Glomerular endothelial cell (primary cell): Measurements from ENCODE around the gene STAG3. TPM values are rescaled to one million over a fixed set of nuclear protein-coding genes. Genes with fewer than 3 reads are reported as not detected.
"Not testable (repeated sequence)": the region's sequence is repeated elsewhere in the genome, so short reads cannot be mapped to it uniquely, and the experiment has no call there.

ENCODE experiments used
- DNase-seq: peaks from one replicate; pipeline ENCODE4 v3.0.0-alpha.2; 2011; ENCODE audit warnings: low read depth, low spot score; ENCODE audit errors: extremely low read depth
- total RNA-seq: library from RNA; depleted of rRNA; stranded (reverse); fragments of >200 nt; gene quantifications from 2 replicates; pipeline ENCODE4 v1.2.3, GENCODE V29; 2015

STAG3 gene
- total RNA-seq, 1 donor from 2014 or later: 1.1 TPM

GRCh38 chr7:100244988-100245605, 67.4 kb downstream of the STAG3 start:
- DNase-seq: not testable (repeated sequence)

GRCh38 chr7:100246121-100246864, 68.6 kb downstream of the STAG3 start:
- not testable (repeated sequence) for DNase-seq

- DNase-seq: not testable (repeated sequence)
Measured at GRCh38 chr7:100246865-100247137, 69.1 kb downstream of the STAG3 start.

- DNase-seq: no peak
Measured at GRCh38 chr7:100247152-100247757, 69.5 kb downstream of the STAG3 start.

GRCh38 chr7:100248483-100248882, 70.8 kb downstream of the STAG3 start:
- DNase-seq: no peak

GRCh38 chr7:100257017-100257416, 79.3 kb downstream of the STAG3 start:
- no peak for DNase-seq

- DNase-seq: not testable (repeated sequence)
Measured at GRCh38 chr7:100259984-100260383, 82.3 kb downstream of the STAG3 start.

- not testable (repeated sequence) for DNase-seq
Measured at GRCh38 chr7:100262896-100263295, 85.2 kb downstream of the STAG3 start.

Other genes with a start within 250 kb of the STAG3 start
- 0.99 TPM in 1 of 2 replicates, not detected in the other for gene GJC3, start 248.3 kb upstream of the STAG3 start, total RNA-seq
- not detected in 2 replicates for gene AZGP1, start 201.9 kb upstream of the STAG3 start, total RNA-seq
- 32.9 and 35.5 TPM in 2 replicates for gene ZKSCAN1, start 162.3 kb upstream of the STAG3 start, total RNA-seq
- 7.8 and 8.8 TPM in 2 replicates for gene ZSCAN21, start 128.1 kb upstream of the STAG3 start, total RNA-seq
- gene ZNF3, start 96.2 kb upstream of the STAG3 start, total RNA-seq: 28.6 and 30.8 TPM in 2 replicates
- 89.7 and 92.1 TPM in 2 replicates for gene COPS6, start 88.9 kb upstream of the STAG3 start, total RNA-seq
- 31.3 and 55.0 TPM in 2 replicates for gene MCM7, start 76.5 kb upstream of the STAG3 start, total RNA-seq
- 23.2 and 26.1 TPM in 2 replicates for gene AP4M1, start 76.3 kb upstream of the STAG3 start, total RNA-seq
- 49.8 and 71.4 TPM in 2 replicates for gene TAF6, start 58.6 kb upstream of the STAG3 start, total RNA-seq
- gene CNPY4, start 58.3 kb upstream of the STAG3 start, total RNA-seq: 23.6 and 37.9 TPM in 2 replicates
- gene MBLAC1, start 51.0 kb upstream of the STAG3 start, total RNA-seq: 2.3 and 3.9 TPM in 2 replicates
- 137 and 193 TPM in 2 replicates for gene LAMTOR4, start 29.0 kb upstream of the STAG3 start, total RNA-seq
- 9.3 and 20.0 TPM in 2 replicates for gene TRAPPC14, start 19.2 kb upstream of the STAG3 start, total RNA-seq
- gene GAL3ST4, start 9.3 kb upstream of the STAG3 start, total RNA-seq: 1.6 and 2.3 TPM in 2 replicates
- 3.2 and 6.8 TPM in 2 replicates for gene GPC2, start 537 bp upstream of the STAG3 start, total RNA-seq
- gene PVRIG, start 42.0 kb downstream of the STAG3 start, total RNA-seq: 0.12 TPM in 1 of 2 replicates, not detected in the other
- gene SPDYE3, start 129.8 kb downstream of the STAG3 start, total RNA-seq: not detected in 2 replicates
- 12.0 and 36.8 TPM in 2 replicates for gene PILRB, start 180.2 kb downstream of the STAG3 start, total RNA-seq
- 2.5 TPM in 1 of 2 replicates, not detected in the other for gene PILRA, start 195.6 kb downstream of the STAG3 start, total RNA-seq